Naive B cell (primary cell): Measurements from ENCODE around the gene DPP10. TPM values are rescaled to one million over a fixed set of nuclear protein-coding genes. Genes with fewer than 3 reads are reported as not detected.

Experiments
- ATAC-seq, 2 donors: fragments of 150-1000 bp; cut with Tn5 transposase; 2 replicates each; pipeline ENCODE4 v1.10.0; 2021; ENCODE audit warnings: low read depth in 2 of 2, mild to moderate bottlenecking in 2 of 2, moderate library complexity in 2 of 2
- DNase-seq: peaks from one replicate; pipeline ENCODE4 v3.0.0; 2022
- H3K27ac Mint-ChIP-seq, 6 donors: one replicate each; pipeline ENCODE4 v1.8.0; 2020 to 2022; ENCODE audit warnings: mild to moderate bottlenecking in 6 of 6, mixed read lengths in 6 of 6, moderate library complexity in 5 of 6, inconsistent platforms in 2 of 6
- H3K27me3 Mint-ChIP-seq, 3 donors: one replicate each; pipeline ENCODE4 v1.8.0; 2021 to 2022; ENCODE audit warnings: mixed read lengths in 3 of 3, mild to moderate bottlenecking in 1 of 3
- H3K36me3 Mint-ChIP-seq, 2 donors: one replicate each; pipeline ENCODE4 v1.8.0; 2020 to 2022; ENCODE audit warnings: mixed read lengths in 2 of 2, inconsistent platforms in 1 of 2, mild to moderate bottlenecking in 1 of 2
- H3K4me1 Mint-ChIP-seq, 3 donors: one replicate each; pipeline ENCODE4 v1.8.0; 2020 to 2022; ENCODE audit warnings: mixed read lengths in 3 of 3, inconsistent platforms in 1 of 3, mild to moderate bottlenecking in 1 of 3, moderate library complexity in 1 of 3
- H3K4me3 Mint-ChIP-seq, 8 donors: one replicate each; pipeline ENCODE4 v1.8.0; 2020 to 2022; ENCODE audit warnings: mild to moderate bottlenecking in 8 of 8, mixed read lengths in 8 of 8, moderate library complexity in 8 of 8, inconsistent platforms in 2 of 8
- H3K9me3 Mint-ChIP-seq, 7 donors: one replicate each; pipeline ENCODE4 v1.8.0; 2020 to 2022; ENCODE audit warnings: mixed read lengths in 7 of 7, mild to moderate bottlenecking in 5 of 7, inconsistent platforms in 2 of 7, moderate library complexity in 1 of 7
- polyA plus RNA-seq, 6 donors: library from polyadenylated mRNA; unstranded; fragments of 300-500 nt; fragmentation: Illumina TruSeq; gene quantifications; one replicate each; pipeline ENCODE4 v1.2.3, GENCODE V29; 2021; ENCODE audit warnings: low read depth in 6 of 6

The DPP10 gene
- polyA plus RNA-seq, 6 donors from 2014 or later = not detected

DNA sequence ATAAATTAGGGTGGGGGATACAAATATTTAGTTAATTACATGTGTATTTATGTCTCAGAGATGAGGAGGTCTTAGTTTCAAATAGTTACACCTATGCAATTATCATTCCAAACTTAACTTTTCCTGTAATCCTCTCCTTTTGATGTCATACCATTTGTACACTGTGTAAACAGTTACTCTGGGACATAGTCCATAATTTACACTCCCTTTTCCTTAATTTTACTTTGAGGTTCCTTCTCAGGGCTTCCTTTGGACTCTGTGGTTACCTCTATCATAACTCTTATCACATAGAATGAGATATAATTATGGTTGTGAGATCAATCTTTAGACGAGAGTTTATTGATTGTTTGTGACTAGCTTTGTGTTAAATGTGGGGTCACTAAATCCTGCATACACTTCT lies 84.4 kb downstream of the DPP10 start:
- H3K4me3 Mint-ChIP-seq = no peak overlapping the region
- no peak overlapping the region for H3K27ac Mint-ChIP-seq
- H3K27me3 Mint-ChIP-seq = peaks cover 0 to 7% (median 4%) of the 10 kb centered on the region in 3 donors
- ATAC-seq = no peak
- no peaks in the 10 kb centered on the region for H3K4me1 Mint-ChIP-seq
- no peaks in the 10 kb centered on the region for H3K36me3 Mint-ChIP-seq
- H3K9me3 Mint-ChIP-seq = peaks cover 0 to 6% (median 0%) of the 10 kb centered on the region in 7 donors
- no peak for DNase-seq

DNA sequence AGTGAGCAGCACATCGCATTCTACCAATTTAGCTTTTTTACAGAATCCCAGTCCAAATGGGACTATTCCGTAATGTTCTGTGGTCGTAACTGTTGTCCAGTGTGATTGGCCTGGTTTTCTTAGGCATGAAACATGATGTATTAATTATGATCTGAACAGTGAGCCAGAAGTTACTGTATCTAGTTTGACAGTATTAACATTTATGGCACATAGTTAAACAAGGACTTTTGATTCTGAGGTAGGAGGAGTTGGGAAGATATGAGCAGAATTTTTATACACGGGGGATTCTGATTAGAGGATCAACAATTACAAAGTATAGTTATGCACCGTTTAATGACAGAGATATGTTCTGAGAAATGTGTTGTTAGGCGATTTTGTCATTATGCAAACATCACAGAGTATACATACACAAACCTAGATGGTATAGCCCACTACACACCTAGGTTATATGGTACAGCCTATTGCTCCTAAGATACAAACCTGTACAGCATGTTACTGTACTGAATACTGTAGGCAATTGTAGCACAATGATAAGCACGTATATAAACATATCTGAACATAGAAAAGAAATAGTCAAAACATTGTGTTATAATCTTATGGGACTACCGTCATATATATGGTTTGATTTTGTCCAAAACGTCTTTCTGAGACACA lies 85.0 kb downstream of the DPP10 start:
- ATAC-seq = no peak
- no peak overlapping the region for H3K4me3 Mint-ChIP-seq
- H3K4me1 Mint-ChIP-seq = no peaks in the 10 kb centered on the region
- H3K9me3 Mint-ChIP-seq = peaks cover 0 to 6% (median 0%) of the 10 kb centered on the region in 7 donors
- peaks cover 0 to 7% (median 4%) of the 10 kb centered on the region in 3 donors for H3K27me3 Mint-ChIP-seq
- no peak for DNase-seq
- H3K36me3 Mint-ChIP-seq = no peaks in the 10 kb centered on the region
- H3K27ac Mint-ChIP-seq = no peak overlapping the region

DNA sequence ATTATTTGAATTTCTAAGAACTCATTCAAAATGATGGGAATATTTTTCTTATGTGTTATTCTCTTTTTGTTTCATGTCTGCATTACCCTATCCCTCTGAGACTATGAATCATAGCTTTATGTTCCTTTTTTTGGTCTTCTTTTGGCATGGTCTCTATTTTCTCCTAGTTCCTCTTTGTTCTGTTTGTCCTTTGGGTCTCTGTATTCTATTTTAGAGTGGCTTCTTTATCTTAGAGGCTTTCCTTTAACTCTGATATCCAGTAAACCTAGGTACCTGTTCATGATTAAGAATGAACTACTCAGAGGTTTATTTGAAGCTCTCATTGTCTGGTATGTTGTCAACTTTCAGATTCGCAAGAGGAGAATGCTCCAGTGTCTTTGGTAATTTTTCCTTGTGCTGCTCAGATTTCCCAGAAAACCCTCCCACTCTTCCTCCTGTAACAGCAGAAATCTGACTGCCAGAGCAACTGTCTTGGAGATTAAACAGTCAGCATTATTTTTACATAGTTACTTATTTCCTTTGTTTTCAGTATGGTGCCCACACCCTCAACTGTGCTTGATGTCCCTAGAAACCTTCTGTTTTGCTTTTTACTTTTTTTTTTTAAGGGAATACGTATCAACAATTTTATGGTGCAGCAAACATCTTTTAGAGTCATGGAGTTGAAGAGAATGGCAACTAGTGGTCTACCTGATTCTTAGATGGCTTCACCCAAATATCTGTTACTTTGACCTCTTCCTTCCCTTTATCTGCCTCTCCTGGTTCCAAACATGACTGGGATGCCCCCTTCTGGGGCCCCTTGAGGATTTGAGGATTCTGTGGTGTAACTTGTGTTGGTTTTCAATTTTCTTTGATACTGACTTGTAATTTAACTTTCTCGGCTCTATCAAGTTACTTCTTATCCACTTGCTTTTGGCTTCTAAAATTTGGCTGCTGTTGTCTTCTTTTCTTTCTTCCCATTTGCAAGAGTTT lies 92.0 kb downstream of the DPP10 start:
- Mint-ChIP-seq H3K27me3 (peaks cover 5 to 24% (median 10%) of the 10 kb centered on the region in 3 donors), H3K36me3 (no peaks in the 10 kb centered on the region), H3K4me3 (no peak overlapping the region), H3K27ac (no peak overlapping the region), H3K4me1 (no peaks in the 10 kb centered on the region), H3K9me3 (no peaks in the 10 kb centered on the region)
- ATAC-seq (no peak), DNase-seq (no peak)

DNA sequence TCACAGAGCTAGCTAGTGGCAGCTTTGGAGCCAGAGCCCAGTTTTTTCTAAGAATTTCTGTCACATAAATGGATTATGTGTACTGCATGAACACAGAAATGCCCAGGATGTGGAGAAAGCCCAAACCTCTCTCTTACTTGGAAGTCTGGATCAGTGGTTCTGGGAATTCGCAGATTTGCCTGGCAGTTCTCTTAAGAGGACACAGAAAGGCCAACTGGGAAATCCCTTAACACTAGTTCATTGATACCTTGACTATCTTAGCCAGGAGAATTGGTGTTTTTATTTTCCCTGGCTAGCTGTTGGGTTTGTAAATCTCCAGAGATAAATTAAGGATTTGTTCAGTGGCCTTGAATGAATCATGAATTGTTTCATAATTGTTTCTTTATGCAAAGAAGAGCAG lies 95.3 kb downstream of the DPP10 start:
- peaks cover 5 to 22% (median 10%) of the 10 kb centered on the region in 3 donors for H3K27me3 Mint-ChIP-seq
- H3K27ac Mint-ChIP-seq = no peak overlapping the region
- H3K4me1 Mint-ChIP-seq = no peaks in the 10 kb centered on the region
- DNase-seq (no peak), ATAC-seq (no peak)
- no peaks in the 10 kb centered on the region for H3K9me3 Mint-ChIP-seq
- H3K4me3 Mint-ChIP-seq = no peak overlapping the region
- no peaks in the 10 kb centered on the region for H3K36me3 Mint-ChIP-seq

DNA sequence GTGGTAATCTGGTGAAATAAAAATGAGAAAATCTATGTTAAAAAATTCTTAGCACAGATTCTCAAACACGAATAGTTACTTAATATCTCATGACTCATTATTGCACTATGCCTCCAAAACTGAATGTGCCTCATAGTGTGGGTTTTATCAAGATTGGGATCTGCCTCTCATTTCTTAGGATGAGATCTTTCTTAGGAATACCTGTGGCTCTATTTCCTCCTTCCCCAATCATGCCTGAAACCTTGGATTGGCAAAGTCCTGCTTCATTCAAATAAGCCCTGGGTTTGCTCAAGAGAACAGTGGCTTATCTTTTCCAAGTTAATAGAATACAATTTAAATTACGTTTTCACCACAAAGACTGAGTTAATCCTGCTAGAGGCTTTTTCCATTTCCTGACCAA lies 100.3 kb downstream of the DPP10 start:
- H3K4me3 Mint-ChIP-seq = no peak overlapping the region
- no peaks in the 10 kb centered on the region for H3K4me1 Mint-ChIP-seq
- H3K27me3 Mint-ChIP-seq = peaks cover 8 to 23% (median 13%) of the 10 kb centered on the region in 3 donors
- DNase-seq (no peak), ATAC-seq (no peak)
- H3K36me3 Mint-ChIP-seq = no peaks in the 10 kb centered on the region
- H3K9me3 Mint-ChIP-seq = peaks cover 0 to 1% (median 0%) of the 10 kb centered on the region in 7 donors
- no peak overlapping the region for H3K27ac Mint-ChIP-seq

DNA sequence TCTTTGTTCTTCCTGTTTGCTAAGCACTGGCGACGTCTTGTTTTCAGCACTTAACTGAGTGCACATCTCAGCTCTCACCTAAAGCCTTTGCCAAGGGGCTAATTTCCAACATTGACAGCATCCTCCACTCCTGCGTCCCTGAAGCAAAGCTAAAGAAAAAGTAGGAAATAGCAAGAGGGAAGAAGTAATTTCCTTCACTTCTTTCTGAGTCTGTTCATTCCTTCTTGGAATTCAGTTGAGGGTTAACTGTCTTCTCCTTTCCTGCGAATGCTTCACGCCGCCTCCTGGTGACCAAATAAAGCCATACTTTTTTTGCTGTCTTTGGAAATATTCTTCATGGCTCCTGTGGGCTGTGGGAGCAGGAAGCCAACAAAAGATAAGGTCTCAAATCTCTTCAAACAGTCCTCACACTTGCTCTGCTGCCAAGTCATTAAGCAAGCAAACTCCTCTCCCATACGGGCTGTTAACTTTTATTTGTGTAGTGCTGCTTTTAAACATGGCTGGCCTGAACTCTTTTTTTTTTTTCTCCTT lies 100.9 kb downstream of the DPP10 start:
- DNase-seq (no peak), ATAC-seq (no peak)
- H3K4me3 Mint-ChIP-seq = no peak overlapping the region
- peaks cover 0 to 1% (median 0%) of the 10 kb centered on the region in 7 donors for H3K9me3 Mint-ChIP-seq
- peaks cover 13 to 23% (median 14%) of the 10 kb centered on the region in 3 donors for H3K27me3 Mint-ChIP-seq
- no peaks in the 10 kb centered on the region for H3K36me3 Mint-ChIP-seq
- H3K27ac Mint-ChIP-seq = peak overlapping the region in 1 of 6 donors; percentile 36
- no peaks in the 10 kb centered on the region for H3K4me1 Mint-ChIP-seq

DNA sequence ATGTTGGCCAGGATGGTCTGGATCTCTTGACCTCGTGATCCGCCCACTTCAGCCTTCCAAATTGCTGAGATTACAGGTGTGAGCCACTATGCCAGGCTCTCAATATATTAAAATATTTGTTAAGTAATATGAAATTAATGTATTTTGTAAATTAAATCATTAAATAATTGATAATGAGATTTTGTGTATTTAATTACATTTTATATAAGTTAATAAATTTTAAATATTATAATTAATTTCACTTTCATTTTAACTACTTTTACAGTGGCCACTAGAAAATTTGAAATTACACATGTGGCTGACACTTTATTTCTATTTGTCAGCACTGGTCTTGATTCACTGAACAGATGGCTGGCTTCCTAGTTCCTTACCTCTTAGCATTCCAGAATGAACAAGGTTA lies 102.6 kb downstream of the DPP10 start:
- Mint-ChIP-seq H3K4me1 (no peaks in the 10 kb centered on the region), H3K4me3 (no peak overlapping the region), H3K27me3 (peaks cover 13 to 23% (median 18%) of the 10 kb centered on the region in 3 donors), H3K27ac (no peak overlapping the region), H3K9me3 (peaks cover 0 to 3% (median 0%) of the 10 kb centered on the region in 7 donors), H3K36me3 (no peaks in the 10 kb centered on the region)
- no peak for ATAC-seq
- no peak for DNase-seq

DNA sequence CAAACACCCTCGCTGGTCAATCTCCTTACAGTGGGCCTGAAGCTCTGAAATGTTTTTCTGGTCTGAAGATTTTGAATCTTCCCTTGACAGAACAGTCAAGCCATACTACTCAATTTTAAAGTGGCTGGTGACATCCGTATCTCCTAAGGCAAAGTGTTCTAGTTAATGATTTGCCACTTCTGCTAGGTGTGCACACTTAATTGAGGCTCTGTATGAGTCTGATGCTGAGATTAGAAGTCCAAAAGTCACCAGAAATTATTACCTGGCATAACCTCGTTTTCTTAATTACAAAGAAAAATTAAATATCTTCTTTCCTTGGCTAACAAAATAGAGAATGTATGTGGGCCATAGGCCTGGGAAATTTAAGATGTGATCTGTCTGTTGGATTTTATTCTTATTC lies 104.1 kb downstream of the DPP10 start:
- DNase-seq (no peak), ATAC-seq (no peak)
- H3K4me1 Mint-ChIP-seq = no peaks in the 10 kb centered on the region
- no peak overlapping the region for H3K4me3 Mint-ChIP-seq
- H3K27me3 Mint-ChIP-seq = peaks cover 22 to 27% (median 23%) of the 10 kb centered on the region in 3 donors
- H3K27ac Mint-ChIP-seq = no peak overlapping the region
- no peaks in the 10 kb centered on the region for H3K36me3 Mint-ChIP-seq
- peaks cover 0 to 3% (median 0%) of the 10 kb centered on the region in 7 donors for H3K9me3 Mint-ChIP-seq

DNA sequence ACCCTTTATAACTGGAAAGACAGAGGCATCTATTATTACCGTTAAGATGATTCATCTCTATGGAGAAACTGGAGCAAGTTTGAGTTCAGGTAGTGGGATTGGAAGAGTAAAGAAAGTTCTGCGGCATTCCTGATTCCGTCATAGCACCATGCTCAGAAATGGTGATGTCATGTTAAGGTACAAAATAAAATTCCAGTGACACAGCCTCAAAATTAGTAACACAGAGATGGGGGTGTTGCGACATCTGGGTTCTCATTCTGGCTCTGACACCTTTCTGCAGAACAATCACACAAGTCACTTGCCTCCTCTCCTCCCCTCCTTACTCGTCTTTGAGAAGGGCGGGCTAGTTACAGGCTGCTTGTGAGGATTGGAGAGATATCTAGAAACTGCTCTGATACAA lies 105.7 kb downstream of the DPP10 start:
- no peaks in the 10 kb centered on the region for H3K4me1 Mint-ChIP-seq
- no peak overlapping the region for H3K27ac Mint-ChIP-seq
- H3K36me3 Mint-ChIP-seq = no peaks in the 10 kb centered on the region
- ATAC-seq (no peak), DNase-seq (no peak)
- peaks cover 0 to 3% (median 0%) of the 10 kb centered on the region in 7 donors for H3K9me3 Mint-ChIP-seq
- H3K27me3 Mint-ChIP-seq = peaks cover 21 to 31% (median 27%) of the 10 kb centered on the region in 3 donors
- H3K4me3 Mint-ChIP-seq = no peak overlapping the region

DNA sequence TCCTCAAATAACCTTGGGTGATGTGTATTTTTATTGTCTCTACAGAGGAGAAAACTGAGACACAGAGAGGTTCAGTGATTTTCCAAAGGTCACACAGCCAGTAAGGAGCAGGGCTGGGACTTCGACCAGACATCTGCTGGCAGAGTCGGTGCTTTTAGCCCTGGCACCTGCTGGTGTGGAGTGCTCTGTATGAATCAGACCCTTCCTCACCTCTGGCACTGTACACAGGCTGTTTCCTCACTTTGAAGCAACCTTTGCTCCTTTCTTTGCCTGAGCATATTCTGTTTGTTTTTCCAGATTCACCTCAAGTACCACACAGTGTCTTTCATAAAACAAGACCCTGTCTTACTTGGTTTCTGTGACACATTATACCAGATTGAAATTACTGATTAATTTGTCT lies 107.9 kb downstream of the DPP10 start:
- no peak overlapping the region for H3K4me3 Mint-ChIP-seq
- ATAC-seq (no peak), DNase-seq (no peak)
- H3K27ac Mint-ChIP-seq = no peak overlapping the region
- H3K36me3 Mint-ChIP-seq = no peaks in the 10 kb centered on the region
- peaks cover 0 to 3% (median 0%) of the 10 kb centered on the region in 7 donors for H3K9me3 Mint-ChIP-seq
- peaks cover 11 to 39% (median 19%) of the 10 kb centered on the region in 3 donors for H3K27me3 Mint-ChIP-seq
- no peaks in the 10 kb centered on the region for H3K4me1 Mint-ChIP-seq

DNA sequence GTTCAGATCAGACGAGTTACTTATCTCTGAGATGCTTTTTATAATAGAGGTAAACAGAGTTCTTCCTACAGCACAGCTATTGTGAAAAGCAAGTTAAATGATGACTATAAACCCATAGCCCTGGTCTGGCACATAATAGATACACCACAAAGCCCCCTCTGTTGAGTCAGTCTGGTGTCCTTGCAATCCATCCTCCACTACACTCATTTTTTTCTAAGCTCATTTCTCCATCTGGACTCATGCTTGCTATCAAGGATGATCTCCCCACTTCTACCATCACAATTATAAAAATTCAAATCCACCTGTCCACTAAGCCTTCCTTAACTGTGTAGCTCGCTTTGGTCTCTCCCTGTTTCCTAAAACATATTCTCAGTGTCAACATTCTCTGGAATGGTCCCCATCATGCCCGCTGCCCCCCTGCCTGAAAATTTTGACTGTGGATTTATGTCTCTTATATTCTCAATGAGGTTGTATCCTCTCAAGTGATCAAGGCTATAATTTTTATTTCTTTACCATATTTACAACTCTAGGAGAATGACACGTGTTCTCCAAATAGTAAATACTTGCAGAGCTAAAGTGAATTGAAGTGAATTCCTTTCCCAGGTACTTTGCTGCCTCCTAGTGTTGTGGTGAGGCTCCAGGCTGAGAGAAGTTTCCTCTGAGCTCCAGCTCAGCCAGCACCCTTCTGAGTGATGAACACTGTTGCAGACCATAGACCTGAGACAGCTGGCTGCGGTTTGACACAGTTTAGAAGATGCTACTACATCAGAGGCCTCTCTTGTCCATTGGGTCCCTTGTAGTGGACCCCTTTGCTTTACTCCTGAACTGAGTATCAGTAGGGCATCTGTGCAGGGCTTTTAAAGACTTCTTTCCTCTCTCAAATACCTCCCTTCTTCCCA lies 108.7 kb downstream of the DPP10 start:
- Mint-ChIP-seq H3K27ac (no peak overlapping the region), H3K27me3 (peaks cover 11 to 44% (median 26%) of the 10 kb centered on the region in 3 donors), H3K4me1 (no peaks in the 10 kb centered on the region), H3K4me3 (no peak overlapping the region), H3K36me3 (no peaks in the 10 kb centered on the region), H3K9me3 (peaks cover 0 to 3% (median 0%) of the 10 kb centered on the region in 7 donors)
- ATAC-seq (no peak), DNase-seq (no peak)

DNA sequence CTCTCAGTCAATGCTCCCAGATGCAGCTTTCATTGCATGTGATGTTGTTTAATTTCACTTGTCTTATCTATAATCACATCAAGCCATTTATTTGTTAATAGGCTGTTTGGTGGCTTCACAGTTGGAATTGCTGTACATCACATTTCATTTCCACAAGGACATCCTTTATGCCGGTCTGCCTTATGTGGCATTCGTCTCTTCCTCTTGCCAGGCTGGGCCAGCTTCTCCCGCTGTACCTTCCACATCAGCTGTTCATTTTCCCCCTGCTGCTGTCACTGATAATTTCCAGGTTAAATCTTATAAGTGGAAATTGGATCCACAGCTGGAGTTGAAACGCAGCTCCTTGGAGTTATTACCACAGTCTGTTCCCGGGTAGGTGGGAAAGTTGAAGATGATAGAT lies 110.6 kb downstream of the DPP10 start:
- H3K4me3 Mint-ChIP-seq = no peak overlapping the region
- DNase-seq (no peak), ATAC-seq (no peak)
- H3K27me3 Mint-ChIP-seq = peaks cover 12 to 38% (median 35%) of the 10 kb centered on the region in 3 donors
- H3K9me3 Mint-ChIP-seq = peaks cover 0 to 3% (median 0%) of the 10 kb centered on the region in 7 donors
- H3K4me1 Mint-ChIP-seq = no peaks in the 10 kb centered on the region
- no peak overlapping the region for H3K27ac Mint-ChIP-seq
- H3K36me3 Mint-ChIP-seq = no peaks in the 10 kb centered on the region

DNA sequence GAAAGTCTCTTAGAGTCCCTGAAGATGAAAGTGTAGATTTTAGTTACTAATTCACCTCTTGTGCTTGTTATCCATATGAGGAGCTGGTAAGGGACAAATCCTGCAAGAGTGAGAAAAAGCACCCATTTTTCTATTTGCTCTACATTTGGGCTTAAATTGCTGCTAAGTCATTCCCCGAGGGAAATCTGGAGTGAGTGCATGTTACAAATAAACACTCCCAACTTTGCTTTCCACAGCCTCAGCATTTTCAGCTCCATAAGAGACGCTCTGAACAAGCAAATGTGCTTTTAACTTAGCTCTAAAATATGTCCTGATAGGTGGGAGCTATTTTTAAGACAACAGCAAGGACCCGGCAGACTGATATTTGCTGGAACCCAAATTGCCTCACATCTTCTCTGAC lies 126.7 kb downstream of the DPP10 start:
- no peak overlapping the region for H3K4me3 Mint-ChIP-seq

More for the DNA sequence above, 126.7 kb downstream of the DPP10 start:
- DNase-seq = no peak
- ATAC-seq = no peak
- Mint-ChIP-seq H3K36me3 (no peaks in the 10 kb centered on the region), H3K4me1 (no peaks in the 10 kb centered on the region), H3K27me3 (peaks cover 0 to 17% (median 0%) of the 10 kb centered on the region in 3 donors), H3K9me3 (peaks cover 0 to 4% (median 0%) of the 10 kb centered on the region in 7 donors), H3K27ac (no peak overlapping the region)
